DND-41 (cell line): ENCODE results near the gene MGAT5B.

Experiments used
- CTCF ChIP-seq: IDR thresholded peaks from 2 replicates; pipeline ENCODE4 v1.5.1; 2012; ENCODE audit warnings: borderline replicate concordance, low read length, moderate library complexity, mild to moderate bottlenecking; ENCODE audit not compliant: poor library complexity, severe bottlenecking; ENCODE audit errors: extremely low read depth
- EZH2 ChIP-seq: IDR thresholded peaks from 3 replicates; pipeline ENCODE4 v1.6.1; 2012; ENCODE audit warnings: borderline replicate concordance, low read depth, mild to moderate bottlenecking, moderate library complexity, low read length, inconsistent platforms; ENCODE audit not compliant: severe bottlenecking

- TF ChIP-seq CTCF (no peak), EZH2 (no peak)
Observed at GRCh38 chr17:76973040-76973439, 104.8 kb downstream of the MGAT5B start.
